T1000 (cell line): ENCODE measurements around the gene SEC23B.
"Not testable (repeated sequence)": the region's sequence is repeated elsewhere in the genome, so short reads cannot be mapped to it uniquely, and the experiment has no call there.

Source experiments
- DNase-seq: peaks from one replicate; lab custom pipeline; 2025; ENCODE audit warnings: mixed read lengths; lab: John Stamatoyannopoulos, UW

The SEC23B gene

GRCh38 chr20:18526761-18527160 lies 19.0 kb downstream of the SEC23B start:
- DNase-seq: not testable (repeated sequence)

GRCh38 chr20:18527339-18527738 lies 19.6 kb downstream of the SEC23B start:
- no peak for DNase-seq

GRCh38 chr20:18527836-18528235 lies 20.1 kb downstream of the SEC23B start:
- no peak for DNase-seq

- DNase-seq: no peak
These were observed 21.3 kb downstream of the SEC23B start for GRCh38 chr20:18529041-18529440.

- DNase-seq: no peak
These were observed 24.9 kb downstream of the SEC23B start for GRCh38 chr20:18532626-18533025.

- no peak for DNase-seq
These were observed 25.8 kb downstream of the SEC23B start for GRCh38 chr20:18533491-18533890.

- DNase-seq: no peak
These were observed 26.4 kb downstream of the SEC23B start for GRCh38 chr20:18533978-18534644.

GRCh38 chr20:18537651-18538050 lies 29.9 kb downstream of the SEC23B start:
- no peak for DNase-seq

- DNase-seq: no peak
These were observed 34.0 kb downstream of the SEC23B start for GRCh38 chr20:18541741-18542140.

- DNase-seq: no peak
These were observed 35.5 kb downstream of the SEC23B start for GRCh38 chr20:18543216-18543615.

GRCh38 chr20:18543932-18544331 lies 36.2 kb downstream of the SEC23B start:
- DNase-seq: no peak

GRCh38 chr20:18545566-18545965 lies 37.8 kb downstream of the SEC23B start:
- no peak for DNase-seq

- no peak for DNase-seq
These were observed 40.7 kb downstream of the SEC23B start for GRCh38 chr20:18548465-18548864.

GRCh38 chr20:18553746-18554145 lies 46.0 kb downstream of the SEC23B start:
- DNase-seq: no peak

- peak; percentile 74 for DNase-seq
These were observed 59.4 kb downstream of the SEC23B start, which contains the start of gene SMIM26 for GRCh38 chr20:18566892-18567738. SMIM26 (plus strand) TSS chr20:18567432; CDS start chr20:18567479, 47 bp downstream.

GRCh38 chr20:18567739-18568091 lies 60.0 kb downstream of the SEC23B start:
- DNase-seq: no peak

GRCh38 chr20:18571009-18571408 lies 63.3 kb downstream of the SEC23B start:
- no peak for DNase-seq

- no peak for DNase-seq
These were observed 63.8 kb downstream of the SEC23B start for GRCh38 chr20:18571578-18571977.

GRCh38 chr20:18577942-18578341 lies 70.2 kb downstream of the SEC23B start:
- DNase-seq: no peak

- no peak for DNase-seq
These were observed 70.8 kb downstream of the SEC23B start for GRCh38 chr20:18578581-18578980.

GRCh38 chr20:18580012-18580411 lies 72.3 kb downstream of the SEC23B start:
- DNase-seq: no peak

- DNase-seq: no peak
These were observed 77.4 kb downstream of the SEC23B start for GRCh38 chr20:18585134-18585533.
